ENCODE data around the gene TECTB.

The TECTB gene

GRCh38 chr10:112349521-112350085 lies 66.4 kb downstream of the TECTB start:
- DNase-seq, result no peak

- no peak for DNase-seq
Observed at GRCh38 chr10:112351146-112351545, 67.9 kb downstream of the TECTB start.

GRCh38 chr10:112352044-112352443 lies 68.8 kb downstream of the TECTB start:
- DNase-seq, result no peak

GRCh38 chr10:112353046-112353445 lies 69.8 kb downstream of the TECTB start:
- DNase-seq, result no peak

Measured in fibroblast of upper back skin (primary cell).